Measurements from ENCODE around the gene DRC1. TPM values are rescaled to one million over a fixed set of nuclear protein-coding genes. Genes with fewer than 3 reads are reported as not detected.

The DRC1 gene
- total and polyA plus RNA-seq, 7 experiments from 2014 or later = 0.29 TPM; not detected in 6

DNA sequence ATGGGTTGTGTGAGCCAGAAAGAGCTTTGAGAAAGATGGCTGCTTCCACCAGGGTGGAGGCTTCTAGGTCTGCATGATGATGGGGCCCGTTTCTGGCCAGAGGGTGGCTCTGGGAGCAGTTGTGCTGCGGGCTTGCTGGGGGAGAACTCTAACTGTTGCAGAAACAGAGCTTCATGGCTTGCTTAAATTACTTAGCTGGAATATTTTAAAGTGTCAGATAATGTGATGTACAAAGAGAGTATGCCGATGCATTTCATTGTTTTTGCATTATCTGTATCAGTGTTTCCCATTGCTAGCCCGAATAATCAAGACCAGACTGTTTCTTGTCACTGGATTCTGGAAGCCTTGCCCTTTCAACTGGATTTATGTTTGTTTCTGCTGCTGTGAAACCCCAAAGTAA, 6.3 kb upstream of the DRC1 start:
- no peak overlapping the region for H3K27ac Mint-ChIP-seq
- H3K4me1 Mint-ChIP-seq = peaks cover 3 to 22% (median 16%) of the 10 kb centered on the region in 7 donors
- Histone ChIP-seq H3K4me1 (ENCODE audit: control insufficient read depth in 2 of 2, insufficient read depth in 2 of 2, low read length in 2 of 2) (peaks cover 0 to 3% of the 10 kb centered on the region in 2 donors), H3K27me3 (ENCODE audit: control insufficient read depth in 2 of 2, insufficient read depth in 2 of 2, low read length in 2 of 2) (no peaks in the 10 kb centered on the region), H3K4me3 (ENCODE audit: low read length) (no peak overlapping the region), H3K9me3 (ENCODE audit: control insufficient read depth in 2 of 3, low read length in 3 of 3) (no peaks in the 10 kb centered on the region), H3K27ac (ENCODE audit: low read depth, low read length) (no peak overlapping the region), H3K36me3 (ENCODE audit: control insufficient read depth in 2 of 3, insufficient read depth in 3 of 3, low read length in 3 of 3) (no peaks in the 10 kb centered on the region)
- intact Hi-C loops (cut with micrococcal nuclease) = no loop called here
- ATAC-seq (no peak), DNase-seq (no peak)
- no peaks in the 10 kb centered on the region for H3K27me3 Mint-ChIP-seq
- no peaks in the 10 kb centered on the region for H3K9me3 Mint-ChIP-seq
- no peak overlapping the region for H3K4me3 Mint-ChIP-seq
- peaks cover 0 to 8% (median 2%) of the 10 kb centered on the region in 5 donors for H3K36me3 Mint-ChIP-seq
- ChIA-PET POLR2A (no interaction called here), CTCF (no interaction called here)

GRCh38 chr2:26396734-26397298, 4.9 kb upstream of the DRC1 start:
- POLR2A ChIA-PET = no interaction called here
- H3K27ac Mint-ChIP-seq = peak overlapping the region in 7 of 9 donors; percentile 21 to 68 (median 57)
- H3K4me1 Mint-ChIP-seq = peaks cover 3 to 23% (median 16%) of the 10 kb centered on the region in 7 donors
- H3K27me3 Mint-ChIP-seq = no peaks in the 10 kb centered on the region
- no peaks in the 10 kb centered on the region for H3K36me3 ChIP-seq (ENCODE audit: control insufficient read depth in 2 of 3, insufficient read depth in 3 of 3, low read length in 3 of 3)
- H3K27ac ChIP-seq (ENCODE audit: low read depth, low read length) = no peak overlapping the region
- DNase-seq (peak in 6 of 9 donors; percentile 7 to 44 (median 10)), ATAC-seq (no peak)
- H3K9me3 ChIP-seq (ENCODE audit: control insufficient read depth in 2 of 3, low read length in 3 of 3) = no peaks in the 10 kb centered on the region
- intact Hi-C loops (cut with micrococcal nuclease) = no loop called here
- no peaks in the 10 kb centered on the region for H3K9me3 Mint-ChIP-seq
- CTCF ChIA-PET = no interaction called here
- no peak overlapping the region for H3K4me3 Mint-ChIP-seq
- peaks cover 0 to 4% (median 0%) of the 10 kb centered on the region in 5 donors for H3K36me3 Mint-ChIP-seq
- H3K4me3 ChIP-seq (ENCODE audit: low read length) = no peak overlapping the region
- H3K27me3 ChIP-seq (ENCODE audit: control insufficient read depth in 2 of 2, insufficient read depth in 2 of 2, low read length in 2 of 2) = no peaks in the 10 kb centered on the region
- peaks cover 0 to 3% of the 10 kb centered on the region in 2 donors for H3K4me1 ChIP-seq (ENCODE audit: control insufficient read depth in 2 of 2, insufficient read depth in 2 of 2, low read length in 2 of 2)

DNA sequence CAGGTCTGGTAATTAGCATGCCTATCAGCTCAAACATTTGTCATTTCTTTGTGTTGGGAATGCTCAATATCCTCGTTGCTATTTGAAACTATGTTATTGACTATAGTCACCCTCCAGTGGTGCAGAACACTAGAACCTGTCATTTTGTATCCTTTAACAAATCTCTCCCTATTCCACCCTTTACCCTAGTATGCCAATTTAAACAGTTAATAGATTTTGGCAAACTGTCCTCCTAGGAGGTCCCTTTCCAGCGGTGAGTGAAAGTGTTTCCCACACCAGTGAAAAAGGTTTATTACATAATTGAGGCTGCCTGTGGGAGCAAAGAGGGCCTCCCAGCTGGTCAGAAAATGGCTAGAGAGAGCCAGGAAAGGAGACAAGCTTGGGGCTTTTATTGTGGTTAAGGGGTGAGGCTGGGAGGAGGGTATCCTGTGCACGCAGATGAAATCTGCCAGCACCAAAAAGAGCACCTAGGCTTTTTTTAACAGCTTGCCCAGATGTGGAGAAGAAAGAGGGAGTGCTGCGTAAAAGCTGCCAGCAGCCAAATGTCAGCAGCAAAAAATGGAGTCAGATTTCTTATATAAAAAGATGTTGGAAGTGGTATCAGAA, 1.8 kb upstream of the DRC1 start:
- Histone ChIP-seq H3K27me3 (ENCODE audit: control insufficient read depth in 2 of 2, insufficient read depth in 2 of 2, low read length in 2 of 2) (no peaks in the 10 kb centered on the region), H3K27ac (ENCODE audit: low read depth, low read length) (no peak overlapping the region), H3K4me1 (ENCODE audit: control insufficient read depth in 2 of 2, insufficient read depth in 2 of 2, low read length in 2 of 2) (peaks cover 0 to 3% of the 10 kb centered on the region in 2 donors), H3K36me3 (ENCODE audit: control insufficient read depth in 2 of 3, insufficient read depth in 3 of 3, low read length in 3 of 3) (no peaks in the 10 kb centered on the region), H3K9me3 (ENCODE audit: control insufficient read depth in 2 of 3, low read length in 3 of 3) (no peaks in the 10 kb centered on the region), H3K4me3 (ENCODE audit: low read length) (no peak overlapping the region)
- Mint-ChIP-seq H3K36me3 (peaks cover 0 to under 1% (median 0%) of the 10 kb centered on the region in 5 donors), H3K27ac (no peak overlapping the region), H3K9me3 (no peaks in the 10 kb centered on the region), H3K4me3 (no peak overlapping the region), H3K4me1 (peaks cover 3 to 22% (median 15%) of the 10 kb centered on the region in 7 donors), H3K27me3 (peaks cover 0 to 7% (median 3%) of the 10 kb centered on the region in 5 donors)
- DNase-seq (no peak), ATAC-seq (no peak)
- intact Hi-C loops (cut with micrococcal nuclease) = no loop called here
- ChIA-PET POLR2A (no interaction called here), CTCF (interaction anchor here (1.1 kb wide), 1 partner anchor 16 kb away, joined by 4 read pairs; no protein-coding TSS in a partner anchor)

- intact Hi-C loops (cut with micrococcal nuclease) = no loop called here
- Mint-ChIP-seq H3K4me3 (no peak overlapping the region), H3K27me3 (peaks cover 0 to 8% (median 3%) of the 10 kb centered on the region in 5 donors), H3K9me3 (no peaks in the 10 kb centered on the region), H3K4me1 (peaks cover 3 to 22% (median 15%) of the 10 kb centered on the region in 7 donors), H3K36me3 (no peaks in the 10 kb centered on the region), H3K27ac (no peak overlapping the region)
- H3K4me1 ChIP-seq (ENCODE audit: control insufficient read depth in 2 of 2, insufficient read depth in 2 of 2, low read length in 2 of 2) = peaks cover 0 to 3% of the 10 kb centered on the region in 2 donors
- ChIA-PET CTCF (interaction anchor here (1.1 kb wide), 1 partner anchor 15 kb away, joined by 4 read pairs; no protein-coding TSS in a partner anchor), POLR2A (no interaction called here)
- ATAC-seq = no peak
- no peaks in the 10 kb centered on the region for H3K9me3 ChIP-seq (ENCODE audit: control insufficient read depth in 2 of 3, low read length in 3 of 3)
- no peak overlapping the region for H3K4me3 ChIP-seq (ENCODE audit: low read length)
- H3K27ac ChIP-seq (ENCODE audit: low read depth, low read length) = no peak overlapping the region
- H3K36me3 ChIP-seq (ENCODE audit: control insufficient read depth in 2 of 3, insufficient read depth in 3 of 3, low read length in 3 of 3) = no peaks in the 10 kb centered on the region
- no peaks in the 10 kb centered on the region for H3K27me3 ChIP-seq (ENCODE audit: control insufficient read depth in 2 of 2, insufficient read depth in 2 of 2, low read length in 2 of 2)
- no peak for DNase-seq
Observed at GRCh38 chr2:26400723-26401122, 997 bp upstream of the DRC1 start.

GRCh38 chr2:26407526-26407925, 5.8 kb downstream of the DRC1 start:
- H3K36me3 Mint-ChIP-seq = peaks cover 0 to 4% (median 0%) of the 10 kb centered on the region in 5 donors
- peaks cover 10 to 23% (median 18%) of the 10 kb centered on the region in 5 donors for H3K27me3 Mint-ChIP-seq
- no peaks in the 10 kb centered on the region for H3K36me3 ChIP-seq (ENCODE audit: control insufficient read depth in 2 of 3, insufficient read depth in 3 of 3, low read length in 3 of 3)
- intact Hi-C loops (cut with micrococcal nuclease) = no loop called here
- no peak overlapping the region for H3K27ac Mint-ChIP-seq
- H3K4me3 Mint-ChIP-seq = no peak overlapping the region
- no peak overlapping the region for H3K4me3 ChIP-seq (ENCODE audit: low read length)
- H3K27ac ChIP-seq (ENCODE audit: low read depth, low read length) = no peak overlapping the region
- ATAC-seq = no peak
- H3K9me3 Mint-ChIP-seq = peaks cover 0 to 3% (median 0%) of the 10 kb centered on the region in 11 donors
- ChIA-PET POLR2A (no interaction called here), CTCF (no interaction called here)
- no peaks in the 10 kb centered on the region for H3K9me3 ChIP-seq (ENCODE audit: control insufficient read depth in 2 of 3, low read length in 3 of 3)
- no peaks in the 10 kb centered on the region for H3K4me1 ChIP-seq (ENCODE audit: control insufficient read depth in 2 of 2, insufficient read depth in 2 of 2, low read length in 2 of 2)
- H3K4me1 Mint-ChIP-seq = peaks cover 0 to 15% (median 7%) of the 10 kb centered on the region in 7 donors
- no peaks in the 10 kb centered on the region for H3K27me3 ChIP-seq (ENCODE audit: control insufficient read depth in 2 of 2, insufficient read depth in 2 of 2, low read length in 2 of 2)
- DNase-seq = no peak

DNA sequence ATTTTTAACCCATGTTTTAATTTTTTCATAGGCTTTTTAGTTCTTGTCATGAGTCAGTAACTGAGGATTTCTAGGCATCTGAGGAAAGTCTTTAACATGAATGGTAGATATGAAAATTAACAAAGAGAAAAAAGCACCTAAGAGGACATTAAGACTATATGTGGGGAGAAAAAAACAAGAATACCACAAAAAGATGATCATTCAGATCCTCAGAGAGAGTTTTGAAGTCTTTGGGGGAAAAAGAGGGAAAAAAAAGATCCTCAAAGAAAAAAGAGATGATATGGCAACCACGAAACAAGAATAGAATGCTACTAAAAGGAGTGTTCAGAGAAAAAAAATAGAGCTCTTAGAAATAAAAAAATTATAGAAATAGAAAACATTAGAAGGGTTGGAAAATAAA, 8.1 kb downstream of the DRC1 start:
- peaks cover 0 to 15% (median 7%) of the 10 kb centered on the region in 7 donors for H3K4me1 Mint-ChIP-seq
- DNase-seq (no peak), ATAC-seq (no peak)
- ChIA-PET CTCF (no interaction called here), POLR2A (no interaction called here)
- Histone ChIP-seq H3K4me3 (ENCODE audit: low read length) (no peak overlapping the region), H3K9me3 (ENCODE audit: control insufficient read depth in 2 of 3, low read length in 3 of 3) (no peaks in the 10 kb centered on the region), H3K4me1 (ENCODE audit: control insufficient read depth in 2 of 2, insufficient read depth in 2 of 2, low read length in 2 of 2) (no peaks in the 10 kb centered on the region), H3K36me3 (ENCODE audit: control insufficient read depth in 2 of 3, insufficient read depth in 3 of 3, low read length in 3 of 3) (no peaks in the 10 kb centered on the region), H3K27ac (ENCODE audit: low read depth, low read length) (no peak overlapping the region), H3K27me3 (ENCODE audit: control insufficient read depth in 2 of 2, insufficient read depth in 2 of 2, low read length in 2 of 2) (no peaks in the 10 kb centered on the region)
- peaks cover 0 to 4% (median 0%) of the 10 kb centered on the region in 5 donors for H3K36me3 Mint-ChIP-seq
- peaks cover 0 to 3% (median 0%) of the 10 kb centered on the region in 11 donors for H3K9me3 Mint-ChIP-seq
- H3K27me3 Mint-ChIP-seq = peaks cover 10 to 22% (median 14%) of the 10 kb centered on the region in 5 donors
- intact Hi-C loops (cut with micrococcal nuclease) = no loop called here
- H3K4me3 Mint-ChIP-seq = no peak overlapping the region
- no peak overlapping the region for H3K27ac Mint-ChIP-seq
